Mesenchymal stem cell (in vitro differentiated cells and primary cell): ENCODE measurements around the gene SYT14.

Experiments used
- DNase-seq: peaks from one replicate; pipeline ENCODE4 v3.0.0-alpha.2; 2013
- H2AFZ ChIP-seq: one replicate; pipeline ENCODE4 v1.6.1; 2013; ENCODE audit warnings: low read depth, mild to moderate bottlenecking, control low read depth, inconsistent platforms, low read length, moderate library complexity
- H2AK5ac ChIP-seq: 2 replicates; pipeline ENCODE4 v1.6.1; 2013; ENCODE audit warnings: low read length, moderate library complexity, mild to moderate bottlenecking, inconsistent platforms; ENCODE audit not compliant: severe bottlenecking
- H2BK120ac ChIP-seq: one replicate; pipeline ENCODE4 v1.6.1; 2013; ENCODE audit warnings: low read depth, mild to moderate bottlenecking, inconsistent platforms, low read length, moderate library complexity
- H2BK12ac ChIP-seq, 2 experiments: one replicate each; pipeline ENCODE4 v1.6.1; 2013; ENCODE audit warnings: inconsistent platforms in 2 of 2, low read length in 2 of 2, mild to moderate bottlenecking in 2 of 2, moderate library complexity in 2 of 2, control low read depth in 1 of 2
- H2BK15ac ChIP-seq: one replicate; pipeline ENCODE4 v1.6.1; 2013; ENCODE audit warnings: mild to moderate bottlenecking, low read depth, inconsistent platforms; ENCODE audit not compliant: poor library complexity, severe bottlenecking
- H2BK5ac ChIP-seq: 2 replicates; pipeline ENCODE4 v1.6.1; 2013; ENCODE audit warnings: low read depth, mild to moderate bottlenecking, low read length, control low read depth, inconsistent platforms; ENCODE audit not compliant: poor library complexity, severe bottlenecking
- H3K14ac ChIP-seq, 2 experiments: one replicate each; pipeline ENCODE4 v1.6.1; 2013; ENCODE audit warnings: inconsistent platforms in 2 of 2, low read length in 2 of 2, control low read depth in 1 of 2, mild to moderate bottlenecking in 1 of 2, moderate library complexity in 1 of 2
- H3K18ac ChIP-seq, 2 experiments: one replicate each; pipeline ENCODE4 v1.6.1; 2013; ENCODE audit warnings: inconsistent platforms in 2 of 2, low read length in 2 of 2, control low read depth in 1 of 2, low read depth in 1 of 2, mild to moderate bottlenecking in 1 of 2
- H3K23ac ChIP-seq, 2 experiments: one replicate each; pipeline ENCODE4 v1.6.1; 2013; ENCODE audit warnings: inconsistent platforms in 2 of 2, low read length in 2 of 2, mild to moderate bottlenecking in 2 of 2, moderate library complexity in 2 of 2, control low read depth in 1 of 2
- H3K27ac ChIP-seq: 2 replicates; pipeline ENCODE4 v1.5.1; 2013; ENCODE audit warnings: mild to moderate bottlenecking, moderate library complexity, low read length, control low read depth, inconsistent platforms; ENCODE audit not compliant: poor library complexity, severe bottlenecking
- H3K27me3 ChIP-seq, 2 experiments: 2 replicates each; pipeline versions ENCODE4 v1.6.1 to v1.7.0; 2013; ENCODE audit warnings: low read length in 2 of 2, mild to moderate bottlenecking in 2 of 2, moderate library complexity in 2 of 2, control low read depth in 1 of 2, inconsistent platforms in 1 of 2; ENCODE audit not compliant: control insufficient read depth in 1 of 2, insufficient read depth in 1 of 2
- H3K36me3 ChIP-seq, 2 experiments: 2 replicates each; pipeline versions ENCODE4 v1.6.1 to v1.7.0; 2013; ENCODE audit warnings: low read length in 2 of 2, control low read depth in 1 of 2, inconsistent platforms in 1 of 2, low read depth in 1 of 2, mild to moderate bottlenecking in 1 of 2; ENCODE audit not compliant: insufficient read depth in 2 of 2, control insufficient read depth in 1 of 2
- H3K4ac ChIP-seq, 2 experiments: one replicate each; pipeline ENCODE4 v1.6.1; 2013; ENCODE audit warnings: inconsistent platforms in 2 of 2, low read length in 2 of 2, mild to moderate bottlenecking in 2 of 2, moderate library complexity in 2 of 2, control low read depth in 1 of 2, low read depth in 1 of 2
- H3K4me1 ChIP-seq: 2 replicates; pipeline ENCODE4 v1.6.1; 2013; ENCODE audit warnings: low read depth, low read length, control low read depth; ENCODE audit not compliant: control insufficient read depth, insufficient read depth
- H3K4me2 ChIP-seq: 2 replicates; pipeline ENCODE4 v1.6.1; 2013; ENCODE audit warnings: low read length, mild to moderate bottlenecking, inconsistent platforms; ENCODE audit not compliant: poor library complexity, severe bottlenecking
- H3K4me3 ChIP-seq, 2 experiments: 2 replicates each; pipeline versions ENCODE4 v1.5.1 to v1.7.0; 2013; ENCODE audit warnings: low read length in 2 of 2, mild to moderate bottlenecking in 2 of 2, control low read depth in 1 of 2, low read depth in 1 of 2; ENCODE audit not compliant: insufficient read depth in 1 of 2
- H3K79me1 ChIP-seq: replicated peaks from 2 replicates; pipeline ENCODE4 v1.6.1; 2013; ENCODE audit warnings: mild to moderate bottlenecking, control low read depth, low read length, inconsistent platforms; ENCODE audit not compliant: poor library complexity, severe bottlenecking
- H3K9ac ChIP-seq: 2 replicates; pipeline ENCODE4 v1.7.0; 2013; ENCODE audit warnings: mild to moderate bottlenecking, low read length, moderate library complexity
- H3K9me3 ChIP-seq: 2 replicates; pipeline ENCODE4 v1.7.0; 2013; ENCODE audit warnings: mild to moderate bottlenecking, low read length; ENCODE audit not compliant: control insufficient read depth
- H4K8ac ChIP-seq: one replicate; pipeline ENCODE4 v1.6.1; 2013; ENCODE audit warnings: inconsistent platforms, mild to moderate bottlenecking, low read length, moderate library complexity
- H4K91ac ChIP-seq: one replicate; pipeline ENCODE4 v1.6.1; 2013; ENCODE audit warnings: mild to moderate bottlenecking, low read length, inconsistent platforms
- WGBS: methylation state at CpG from one replicate; pipeline ENCODE4 v1.1.7; 2013; ENCODE audit warnings: mixed read lengths; 5-methylcytosine and 5-hydroxymethylcytosine counted together

SYT14 gene

DNA sequence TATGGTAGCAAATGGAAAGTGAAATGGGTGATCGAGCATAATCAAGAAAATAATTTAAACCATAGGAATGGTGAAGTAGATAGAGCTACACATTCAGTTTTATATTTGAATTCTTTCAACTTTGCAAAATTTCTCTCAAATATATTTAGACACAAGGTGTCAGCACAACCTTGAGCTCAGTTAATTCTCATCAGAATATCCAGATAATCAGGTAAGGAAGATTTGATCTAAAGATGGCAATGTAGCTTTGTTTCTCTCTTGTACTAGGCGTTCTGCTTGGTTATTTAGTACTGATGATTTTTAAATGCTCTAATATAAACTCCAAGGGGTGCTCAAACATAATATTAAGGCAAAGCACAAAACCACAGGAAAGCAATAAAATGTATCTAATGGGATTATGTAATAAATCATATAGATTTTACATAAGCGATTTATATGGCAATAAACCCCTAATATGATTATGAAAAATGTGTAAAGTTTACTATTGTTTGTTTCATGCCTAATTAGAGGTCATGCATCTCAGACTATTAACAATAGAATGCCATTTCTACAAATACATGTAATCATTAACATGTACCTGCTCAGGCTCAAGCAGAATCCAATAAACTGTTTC, 262.2 kb downstream of the SYT14 start:
- Histone ChIP-seq H3K9me3 (peaks cover 23% of the 10 kb centered on the region), H2BK12ac (no peak overlapping the region), H3K4me1 (peaks cover 1% of the 10 kb centered on the region), H2BK5ac (no peak overlapping the region), H3K36me3 (no peaks in the 10 kb centered on the region), H3K27ac (no peak overlapping the region), H3K4me2 (no peak overlapping the region), H3K9ac (no peak overlapping the region), H3K23ac (no peak overlapping the region), H4K8ac (no peak overlapping the region), H2BK15ac (no peak overlapping the region), H3K79me1 (no peaks in the 10 kb centered on the region), H3K14ac (no peak overlapping the region), H3K18ac (no peak overlapping the region), H3K4me3 (no peak overlapping the region), H2BK120ac (no peak overlapping the region), H2AK5ac (no peak overlapping the region), H4K91ac (no peak overlapping the region), H2AFZ (no peak overlapping the region), H3K4ac (no peak overlapping the region), H3K27me3 (peaks cover 0 to 11% of the 10 kb centered on the region in 2 experiments)
- DNase-seq: no peak
- no CpG with 5 or more reads among the region's 3 CpGs for WGBS

GRCh38 chr1:210201681-210202080, 263.7 kb downstream of the SYT14 start:
- no peaks in the 10 kb centered on the region for H3K79me1 ChIP-seq
- DNase-seq: no peak
- H3K4me1 ChIP-seq: peaks cover 1% of the 10 kb centered on the region
- H2AFZ ChIP-seq: no peak overlapping the region
- no peak overlapping the region for H2BK15ac ChIP-seq
- no peak overlapping the region for H4K91ac ChIP-seq
- no peak overlapping the region for H3K14ac ChIP-seq
- no peaks in the 10 kb centered on the region for H3K36me3 ChIP-seq
- H2BK12ac ChIP-seq: no peak overlapping the region
- peaks cover 12% of the 10 kb centered on the region for H3K9me3 ChIP-seq
- 87% methylated on average over 1 of the region's 3 CpGs for WGBS
- H2BK120ac ChIP-seq: no peak overlapping the region
- H3K23ac ChIP-seq: no peak overlapping the region
- no peak overlapping the region for H3K27ac ChIP-seq
- peaks cover 0 to 11% of the 10 kb centered on the region in 2 experiments for H3K27me3 ChIP-seq
- H2BK5ac ChIP-seq: no peak overlapping the region
- H3K4me2 ChIP-seq: no peak overlapping the region
- no peak overlapping the region for H3K4me3 ChIP-seq
- no peak overlapping the region for H3K9ac ChIP-seq
- no peak overlapping the region for H3K4ac ChIP-seq
- H3K18ac ChIP-seq: no peak overlapping the region
- H4K8ac ChIP-seq: no peak overlapping the region
- no peak overlapping the region for H2AK5ac ChIP-seq

DNA sequence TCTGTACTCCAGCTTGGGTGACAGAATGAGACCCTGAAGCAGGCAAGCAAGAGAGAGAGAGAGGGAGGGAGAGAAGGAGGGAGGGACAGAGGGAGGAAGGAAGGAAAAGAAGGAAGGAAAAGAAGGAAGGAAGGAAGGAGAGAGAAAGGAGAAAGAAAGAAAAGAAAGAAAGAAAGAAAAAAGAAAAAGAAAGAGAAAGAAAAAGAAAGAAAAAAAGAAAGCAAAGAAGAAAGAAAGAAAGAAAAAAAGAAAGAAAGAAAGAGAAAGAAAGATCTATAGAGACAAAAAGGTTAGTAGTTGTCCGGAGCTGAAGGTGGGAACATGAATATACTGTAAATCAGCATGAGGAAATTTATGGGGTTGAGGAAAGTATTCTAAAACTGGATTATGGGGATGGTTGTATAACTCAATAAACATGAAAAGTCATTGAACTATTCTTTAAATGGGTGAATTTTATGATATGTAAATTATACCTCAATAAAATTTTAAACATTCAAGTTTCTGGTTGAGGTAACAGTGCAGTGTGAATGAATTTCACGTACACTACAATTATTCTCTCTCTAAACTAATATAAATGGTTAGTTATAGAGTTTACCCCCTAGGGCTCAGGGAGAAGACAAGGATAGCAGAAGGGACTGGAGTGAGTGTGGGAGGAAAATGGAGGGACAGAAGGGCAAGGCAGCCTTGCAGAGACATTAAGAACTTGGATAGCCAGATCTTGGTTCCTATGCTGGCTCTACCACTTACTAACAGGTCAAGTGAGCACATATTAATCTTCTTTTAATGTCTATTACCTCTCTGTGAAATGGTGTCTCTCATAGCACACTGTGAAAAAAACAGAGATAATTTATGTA, 269.8 kb downstream of the SYT14 start:
- H3K18ac ChIP-seq: no peak overlapping the region
- H3K9ac ChIP-seq: no peak overlapping the region
- H2BK12ac ChIP-seq: no peak overlapping the region
- H4K8ac ChIP-seq: no peak overlapping the region
- no peaks in the 10 kb centered on the region for H3K27me3 ChIP-seq
- H3K9me3 ChIP-seq: no peaks in the 10 kb centered on the region
- 98% methylated on average over 1 of the region's 2 CpGs for WGBS
- DNase-seq: no peak
- no peaks in the 10 kb centered on the region for H3K4me1 ChIP-seq
- no peak overlapping the region for H3K4me3 ChIP-seq
- H3K79me1 ChIP-seq: no peaks in the 10 kb centered on the region
- no peak overlapping the region for H2BK15ac ChIP-seq
- H3K23ac ChIP-seq: no peak overlapping the region
- H2BK120ac ChIP-seq: no peak overlapping the region
- no peaks in the 10 kb centered on the region for H3K36me3 ChIP-seq
- H3K4me2 ChIP-seq: no peak overlapping the region
- no peak overlapping the region for H3K14ac ChIP-seq
- no peak overlapping the region for H3K27ac ChIP-seq
- H3K4ac ChIP-seq: no peak overlapping the region
- no peak overlapping the region for H2AK5ac ChIP-seq
- no peak overlapping the region for H2AFZ ChIP-seq
- no peak overlapping the region for H4K91ac ChIP-seq
- no peak overlapping the region for H2BK5ac ChIP-seq

- H3K18ac ChIP-seq: no peak overlapping the region
- H2BK120ac ChIP-seq: no peak overlapping the region
- H3K36me3 ChIP-seq: no peaks in the 10 kb centered on the region
- no peak overlapping the region for H3K27ac ChIP-seq
- H3K14ac ChIP-seq: no peak overlapping the region
- no peak overlapping the region for H3K4me2 ChIP-seq
- DNase-seq: no peak
- H3K27me3 ChIP-seq: peaks cover 0 to 4% of the 10 kb centered on the region in 2 experiments
- no peaks in the 10 kb centered on the region for H3K79me1 ChIP-seq
- WGBS: 96% methylated on average over 6 of the region's 8 CpGs
- no peaks in the 10 kb centered on the region for H3K9me3 ChIP-seq
- no peak overlapping the region for H3K4ac ChIP-seq
- no peak overlapping the region for H2BK5ac ChIP-seq
- no peak overlapping the region for H2BK12ac ChIP-seq
- H3K4me3 ChIP-seq: no peak overlapping the region
- H3K9ac ChIP-seq: no peak overlapping the region
- no peaks in the 10 kb centered on the region for H3K4me1 ChIP-seq
- H3K23ac ChIP-seq: no peak overlapping the region
- no peak overlapping the region for H4K8ac ChIP-seq
- H2BK15ac ChIP-seq: no peak overlapping the region
- no peak overlapping the region for H2AK5ac ChIP-seq
- no peak overlapping the region for H4K91ac ChIP-seq
- peak overlapping the region; percentile 14 for H2AFZ ChIP-seq
Measured at GRCh38 chr1:210213335-210213734, 275.3 kb downstream of the SYT14 start.
